Activated naive CD8-positive, alpha-beta T cell treated with anti-CD3 and anti-CD28 coated beads for 36 hours (primary cell): Measurements from ENCODE around the gene CCR5. TPM values are rescaled to one million over a fixed set of nuclear protein-coding genes. Genes with fewer than 3 reads are reported as not detected.

Experiments
- DNase-seq: peaks from one replicate; pipeline ENCODE4 v3.0.0; 2021
- H3K27ac Mint-ChIP-seq: one replicate; pipeline ENCODE4 v1.8.0; 2022; ENCODE audit warnings: mild to moderate bottlenecking, moderate library complexity, mixed read lengths
- H3K27me3 Mint-ChIP-seq: one replicate; pipeline ENCODE4 v1.8.0; 2022; ENCODE audit warnings: mild to moderate bottlenecking, mixed read lengths
- H3K36me3 Mint-ChIP-seq: one replicate; pipeline ENCODE4 v1.8.0; 2021; ENCODE audit warnings: mild to moderate bottlenecking, mixed read lengths
- H3K4me1 Mint-ChIP-seq: one replicate; pipeline ENCODE4 v1.8.0; 2021; ENCODE audit warnings: mixed read lengths
- H3K4me3 Mint-ChIP-seq: one replicate; pipeline ENCODE4 v1.8.0; 2022; ENCODE audit warnings: mild to moderate bottlenecking, moderate library complexity, mixed read lengths
- H3K9me3 Mint-ChIP-seq: one replicate; pipeline ENCODE4 v1.8.0; 2022; ENCODE audit warnings: mixed read lengths
- total RNA-seq, 2 experiments: library from RNA; stranded (reverse); gene quantifications; one replicate each; pipeline ENCODE4 v1.2.3, GENCODE V29; 2021

Gene CCR5
- total RNA-seq, 2 experiments from 2014 or later, result 0.08 to 0.21 TPM

- Mint-ChIP-seq H3K4me3 (no peak overlapping the region), H3K27me3 (no peaks in the 10 kb centered on the region), H3K9me3 (no peaks in the 10 kb centered on the region), H3K36me3 (no peaks in the 10 kb centered on the region), H3K4me1 (peaks cover 19% of the 10 kb centered on the region), H3K27ac (no peak overlapping the region)
- DNase-seq, result no peak
These were observed 47.3 kb downstream of the CCR5 start for GRCh38 chr3:46417841-46418611.

GRCh38 chr3:46419816-46420215 is 49.1 kb downstream of the CCR5 start:
- Mint-ChIP-seq H3K4me1 (peaks cover 19% of the 10 kb centered on the region), H3K27me3 (no peaks in the 10 kb centered on the region), H3K4me3 (no peak overlapping the region)

GRCh38 chr3:46420931-46421330 is 50.2 kb downstream of the CCR5 start:
- Mint-ChIP-seq H3K27me3 (no peaks in the 10 kb centered on the region), H3K4me3 (no peak overlapping the region), H3K9me3 (no peaks in the 10 kb centered on the region), H3K36me3 (no peaks in the 10 kb centered on the region), H3K27ac (no peak overlapping the region), H3K4me1 (peaks cover 16% of the 10 kb centered on the region)
- DNase-seq, result no peak

More at GRCh38 chr3:46419816-46420215, 49.1 kb downstream of the CCR5 start:
- Mint-ChIP-seq H3K36me3 (no peaks in the 10 kb centered on the region), H3K9me3 (no peaks in the 10 kb centered on the region), H3K27ac (no peak overlapping the region)
- no peak for DNase-seq

GRCh38 chr3:46422617-46423016 is 51.9 kb downstream of the CCR5 start:
- Mint-ChIP-seq H3K27me3 (no peaks in the 10 kb centered on the region), H3K4me1 (peaks cover 9% of the 10 kb centered on the region), H3K36me3 (no peaks in the 10 kb centered on the region), H3K9me3 (no peaks in the 10 kb centered on the region), H3K4me3 (no peak overlapping the region), H3K27ac (no peak overlapping the region)
- no peak for DNase-seq

- Mint-ChIP-seq H3K27ac (no peak overlapping the region), H3K27me3 (no peaks in the 10 kb centered on the region), H3K9me3 (no peaks in the 10 kb centered on the region), H3K36me3 (no peaks in the 10 kb centered on the region), H3K4me3 (no peak overlapping the region), H3K4me1 (peaks cover 9% of the 10 kb centered on the region)
- DNase-seq, result no peak
These were observed 52.8 kb downstream of the CCR5 start for GRCh38 chr3:46423588-46423987.

Other genes with a start within 250 kb of the CCR5 start
- gene CCR1, start 162.6 kb upstream of the CCR5 start, total RNA-seq, result under 1 TPM in 1 of 2 experiments, not detected in 1; 0.14 TPM
- not detected for gene CCR3, start 128.5 kb upstream of the CCR5 start, total RNA-seq
- gene CCR2, start 16.8 kb upstream of the CCR5 start, total RNA-seq, result under 1 TPM in 1 of 2 experiments, not detected in 1; 0.16 TPM
- 1 to 10 TPM; 3.1 to 3.4 TPM for gene CCRL2, start 36.3 kb downstream of the CCR5 start, total RNA-seq
- not detected for gene LTF, start 94.0 kb downstream of the CCR5 start, total RNA-seq
- gene RTP3, start 127.0 kb downstream of the CCR5 start, total RNA-seq, result not detected
- gene LRRC2, start 195.4 kb downstream of the CCR5 start, total RNA-seq, result not detected
- gene FAM240A, start 241.6 kb downstream of the CCR5 start, total RNA-seq, result not detected